ENCODE results near the gene KRT34. TPM values are rescaled to one million over a fixed set of nuclear protein-coding genes. Genes with fewer than 3 reads are reported as not detected.
"Not testable (repeated sequence)": the region's sequence is repeated elsewhere in the genome, so short reads cannot be mapped to it uniquely, and the experiment has no call there.

Gene KRT34
- total RNA-seq, 1 experiment from 2014 or later, result not detected

DNA sequence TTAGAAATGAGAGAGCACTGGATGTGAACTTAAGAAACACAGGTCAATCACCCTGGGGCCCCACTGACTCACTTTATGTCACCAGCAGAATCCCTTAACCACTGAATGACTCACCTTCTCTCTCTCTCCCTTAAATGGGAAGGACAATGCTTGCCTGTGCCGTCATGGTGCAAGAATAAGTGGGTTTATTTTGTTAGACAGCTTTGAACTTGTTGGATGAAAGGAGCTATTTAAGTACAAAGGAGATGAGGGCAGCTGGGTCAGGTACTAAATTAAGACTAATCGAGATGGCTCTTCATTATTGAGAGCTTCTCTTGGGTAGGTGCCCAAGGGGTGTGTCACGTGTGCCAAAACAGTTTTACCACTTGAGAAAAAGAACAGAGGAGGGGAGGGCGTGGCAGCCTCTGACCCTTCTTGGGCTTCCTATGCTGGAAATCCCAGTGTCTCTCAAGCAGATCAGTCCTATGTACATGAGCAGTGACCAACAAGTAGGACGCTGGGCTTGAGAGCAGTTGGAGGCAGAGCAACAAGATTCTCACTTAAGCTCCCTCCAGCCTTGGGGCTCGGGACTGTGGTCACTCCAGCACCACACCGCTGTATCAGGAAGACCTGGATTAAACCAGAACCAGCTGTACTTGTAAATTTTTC, 22.0 kb upstream of the KRT34 start:
- peak; percentile 47 for DNase-seq (ENCODE audit: low spot score)

DNA sequence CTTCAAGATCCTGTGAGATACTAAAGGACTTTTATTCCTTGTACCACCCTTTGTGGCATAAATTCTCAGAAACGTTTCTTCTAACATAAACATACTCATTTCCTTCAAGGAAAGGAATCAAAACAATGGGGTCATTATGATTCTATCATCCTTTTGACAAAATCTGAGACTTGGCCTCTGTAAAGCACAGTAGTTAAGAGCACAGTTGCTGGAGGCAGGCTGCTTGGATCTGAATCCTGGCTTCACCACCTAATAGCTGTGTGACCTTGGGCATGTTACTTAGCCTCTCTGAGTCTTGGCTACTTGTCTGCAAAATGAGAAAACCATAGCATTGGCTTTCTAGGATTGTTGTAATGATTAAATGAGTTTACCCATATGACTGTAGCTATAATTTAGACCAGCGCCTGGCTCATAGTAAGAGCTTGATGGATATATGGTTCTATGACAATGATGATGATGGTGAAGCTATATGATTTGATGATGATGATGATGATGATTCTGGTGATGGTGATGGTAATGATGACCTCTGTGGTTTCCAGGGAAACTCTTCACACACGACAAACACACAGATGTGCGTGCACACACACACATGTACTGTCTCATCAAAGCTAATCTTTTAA, 21.4 kb upstream of the KRT34 start:
- DNase-seq (ENCODE audit: low spot score), result no peak

DNA sequence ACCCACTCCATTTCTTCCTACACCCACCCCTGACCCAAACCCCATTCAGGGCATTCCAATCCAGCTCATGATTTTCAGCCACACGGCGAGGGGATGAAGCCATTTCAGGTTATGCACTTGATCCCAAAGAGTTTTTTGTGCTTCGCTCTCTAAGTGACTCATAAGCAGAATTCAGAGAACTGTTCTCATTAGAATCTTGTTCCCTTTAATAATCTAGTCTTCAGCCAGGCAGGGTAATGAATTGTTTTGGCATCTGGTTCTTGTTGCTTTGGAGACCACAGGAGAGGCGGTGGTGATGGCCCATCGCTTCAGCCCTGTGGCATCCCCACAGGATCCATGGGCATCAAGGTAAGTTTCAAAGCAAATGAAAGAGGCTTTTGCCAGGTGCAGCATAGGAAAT, 20.1 kb upstream of the KRT34 start:
- DNase-seq (ENCODE audit: low spot score), result no peak

DNA sequence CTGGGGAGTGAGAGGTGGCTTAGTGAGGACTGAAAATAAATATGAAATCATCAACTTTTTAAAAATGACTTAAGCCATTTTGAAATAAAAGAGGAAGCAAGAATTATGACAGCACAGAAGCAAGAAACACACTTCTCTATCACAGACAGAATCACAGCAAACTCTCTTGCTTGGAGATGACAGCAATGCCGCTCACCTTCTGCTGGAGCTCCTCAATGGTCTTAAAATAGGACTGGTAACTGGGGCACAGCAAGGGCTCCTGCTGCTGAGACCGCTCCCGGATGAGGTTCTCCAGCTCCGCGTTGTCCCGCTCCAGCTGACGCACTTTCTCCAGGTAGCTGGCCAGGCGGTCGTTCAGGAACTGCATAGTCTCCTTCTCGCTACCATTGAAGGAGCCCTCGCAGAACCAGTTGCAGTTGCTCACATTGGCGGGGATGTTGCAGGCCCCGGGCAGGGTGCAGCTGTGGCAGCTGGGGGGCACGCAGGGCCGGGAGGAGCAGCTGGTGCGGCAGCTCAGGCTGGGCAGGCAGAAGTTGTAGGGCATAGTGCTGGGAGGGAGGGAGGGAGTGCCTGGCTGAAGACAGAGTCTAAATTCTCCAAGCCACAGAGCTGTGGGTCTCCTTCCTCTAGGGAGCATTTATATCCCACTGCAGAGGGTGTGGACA, 15.0 kb upstream of the KRT34 start, which contains the start of gene KRT31:
Gene KRT31, minus strand, starts transcription at position 613 of the 665 bp plus-strand sequence. Its CDS starts 69 bp downstream, at position 544.
- no peak for DNase-seq (ENCODE audit: low spot score)

DNA sequence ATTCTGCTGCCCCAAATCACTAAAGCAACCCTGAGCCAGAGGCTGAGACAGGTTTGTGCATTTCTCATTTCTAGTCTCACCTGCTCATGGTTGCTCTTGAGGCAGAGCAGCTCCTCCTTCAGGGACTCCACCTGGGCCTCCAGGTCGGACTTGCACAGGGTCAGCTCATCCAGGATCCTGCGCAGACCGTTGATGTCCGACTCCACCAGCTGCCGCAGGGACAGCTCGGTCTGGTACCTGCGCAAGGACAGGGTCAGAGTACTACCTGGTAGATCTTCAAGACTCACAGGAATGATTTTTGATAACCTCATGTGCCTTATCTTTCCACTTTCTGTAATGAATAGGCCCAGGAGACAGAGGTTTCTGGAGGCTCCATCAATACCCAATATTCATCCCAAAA, 14.2 kb upstream of the KRT34 start:
- DNase-seq (ENCODE audit: low spot score), result no peak

DNA sequence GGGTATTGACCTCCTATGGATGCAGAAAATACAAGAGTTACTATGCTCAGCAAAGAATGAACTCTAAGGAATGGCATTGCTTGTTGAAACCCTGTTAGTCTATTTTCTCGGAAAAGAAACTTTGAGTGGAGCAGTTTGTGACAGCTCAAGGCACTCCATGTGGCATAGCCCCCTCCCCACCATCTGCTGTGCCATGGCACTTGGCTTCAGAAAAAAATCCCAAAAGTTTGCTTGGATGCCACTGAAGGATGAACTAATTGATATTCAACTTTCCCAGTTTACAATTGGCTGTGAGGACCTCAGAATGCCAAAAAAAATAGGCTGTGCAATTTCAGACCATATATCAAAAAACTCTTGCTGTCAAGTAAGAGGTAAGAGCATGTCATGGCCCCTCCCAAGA, 13.5 kb upstream of the KRT34 start:
- no peak for DNase-seq (ENCODE audit: low spot score)

DNA sequence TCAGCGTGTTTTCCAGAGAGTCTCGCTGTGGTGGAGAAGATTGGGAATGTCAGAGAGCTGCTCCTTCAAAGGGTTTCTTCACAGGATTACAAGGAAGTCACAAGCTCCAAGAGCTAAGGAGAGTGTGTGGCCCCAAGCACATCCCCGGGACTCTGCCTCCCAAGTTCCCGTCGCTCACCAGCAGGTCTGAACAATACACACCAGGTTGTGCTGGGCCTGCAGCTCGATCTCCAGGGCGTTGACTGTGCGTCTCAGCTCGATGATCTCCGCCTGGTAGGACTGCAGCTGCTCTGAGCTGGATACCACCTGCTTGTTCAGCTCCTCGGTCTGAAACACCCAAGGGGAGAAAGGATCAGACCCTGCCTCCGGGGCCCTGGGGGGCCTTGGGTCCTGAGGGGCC, 12.9 kb upstream of the KRT34 start:
- DNase-seq (ENCODE audit: low spot score), result not testable (repeated sequence)

DNA sequence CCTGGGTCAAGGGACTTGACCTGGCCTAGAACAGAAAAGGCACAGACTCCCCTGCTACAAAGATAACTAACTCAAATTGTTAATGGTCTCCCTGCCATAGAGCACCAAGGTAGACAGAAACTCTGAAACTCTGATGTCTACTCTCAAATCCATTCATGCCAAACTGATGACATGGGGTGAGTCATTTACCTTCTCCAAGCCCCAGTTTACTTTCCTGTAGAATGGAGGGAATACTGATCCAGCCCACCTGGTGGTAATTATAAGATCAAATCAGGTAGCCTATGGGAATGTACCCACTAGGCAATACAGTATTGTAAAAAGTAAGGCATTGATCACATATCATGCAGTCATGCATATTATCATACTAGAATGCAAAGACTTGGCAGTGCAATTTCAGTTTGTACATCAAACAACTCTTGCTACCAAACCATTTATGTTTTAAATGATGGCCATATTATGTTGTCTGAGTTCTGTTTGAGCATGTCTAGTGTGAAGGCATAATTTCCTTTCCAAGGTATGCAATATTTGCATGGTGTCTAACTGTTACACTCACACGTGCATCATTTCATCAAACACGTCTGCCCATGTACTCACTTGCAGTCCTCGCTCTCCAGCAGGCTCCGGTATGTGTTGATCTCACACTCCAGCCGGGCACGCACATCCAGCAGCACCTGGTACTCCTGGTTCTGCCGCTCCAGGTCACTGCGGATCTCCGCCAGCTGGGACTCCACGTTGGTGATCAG, 12.3 kb upstream of the KRT34 start:
- DNase-seq (ENCODE audit: low spot score), result no peak

DNA sequence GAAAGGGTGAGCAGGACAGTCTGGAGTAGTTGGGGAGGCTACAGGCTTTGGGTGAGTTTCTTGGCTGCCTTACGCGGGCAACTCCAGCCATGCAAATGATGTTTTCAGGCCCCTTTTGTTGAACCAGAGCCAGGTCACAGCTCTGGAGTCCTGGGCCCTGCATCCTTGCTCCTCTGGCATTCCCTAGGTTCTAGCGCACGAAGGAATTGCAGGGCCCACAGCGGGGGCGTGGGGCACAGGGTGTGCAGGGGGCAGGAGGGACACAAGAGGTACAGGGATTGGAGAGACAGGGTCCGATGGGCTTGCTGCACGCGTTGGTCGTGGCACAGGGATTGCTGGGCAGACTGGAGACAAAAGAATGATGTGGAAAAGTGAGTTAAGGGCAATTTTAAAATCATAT, 11.7 kb upstream of the KRT34 start:
- DNase-seq (ENCODE audit: low spot score), result no peak

DNA sequence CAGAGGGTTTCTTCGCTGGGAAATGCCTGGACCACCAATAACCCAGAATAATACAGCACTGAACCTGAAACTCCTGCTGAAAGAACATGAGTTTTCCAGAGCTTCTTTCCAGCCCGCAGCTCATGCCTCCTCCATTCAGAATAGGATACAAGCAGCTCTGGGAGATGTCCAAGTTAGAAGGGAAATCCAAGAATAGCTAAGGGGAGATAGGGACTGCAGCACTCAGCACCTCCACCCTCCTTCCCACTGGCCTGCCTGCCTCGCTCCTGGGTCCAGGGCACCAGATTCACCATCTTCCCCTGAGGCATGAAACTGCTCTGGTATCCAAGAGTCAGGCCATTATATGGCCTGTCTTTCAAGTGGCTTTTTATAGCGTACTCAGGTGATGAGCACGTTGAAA, 11.2 kb upstream of the KRT34 start:
- no peak for DNase-seq (ENCODE audit: low spot score)

DNA sequence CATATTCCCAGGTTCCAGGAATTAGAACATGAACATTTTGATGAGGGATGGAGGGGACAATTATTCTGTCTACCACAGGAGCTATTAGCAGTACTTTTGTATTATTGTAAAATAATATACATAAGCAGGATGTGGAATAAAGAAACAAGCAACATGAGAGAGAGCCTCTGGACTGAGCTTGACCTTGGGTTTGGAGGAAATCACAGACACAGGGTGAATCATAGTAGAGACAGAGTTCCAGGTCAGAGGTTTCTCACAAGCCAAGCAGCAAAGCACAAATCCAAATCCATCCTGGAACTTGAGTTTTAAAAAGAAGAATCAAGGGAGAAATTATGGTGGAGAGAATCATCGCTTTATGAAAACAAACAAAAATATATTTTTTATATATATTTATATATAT, 10.2 kb upstream of the KRT34 start:
- no peak for DNase-seq (ENCODE audit: low spot score)

DNA sequence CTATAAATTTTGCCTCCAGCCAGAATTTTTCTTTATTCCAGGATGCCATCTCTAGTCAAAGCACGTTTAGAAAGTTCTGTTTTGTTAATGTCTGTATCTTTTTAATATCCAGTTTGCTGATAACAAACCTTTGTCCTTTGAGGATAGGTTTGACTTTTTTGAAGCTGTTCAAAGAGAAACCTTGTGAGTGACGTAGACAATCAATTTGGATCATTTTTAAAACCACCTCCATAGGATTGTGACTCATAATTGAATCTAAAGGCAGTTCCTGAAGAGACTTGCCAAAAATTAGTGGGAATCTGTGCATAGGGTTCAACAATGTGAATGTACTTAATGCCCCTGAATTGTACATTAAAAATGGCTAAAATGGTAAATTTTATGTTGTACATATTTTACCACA, 9.4 kb upstream of the KRT34 start:
- DNase-seq (ENCODE audit: low spot score), result no peak

DNA sequence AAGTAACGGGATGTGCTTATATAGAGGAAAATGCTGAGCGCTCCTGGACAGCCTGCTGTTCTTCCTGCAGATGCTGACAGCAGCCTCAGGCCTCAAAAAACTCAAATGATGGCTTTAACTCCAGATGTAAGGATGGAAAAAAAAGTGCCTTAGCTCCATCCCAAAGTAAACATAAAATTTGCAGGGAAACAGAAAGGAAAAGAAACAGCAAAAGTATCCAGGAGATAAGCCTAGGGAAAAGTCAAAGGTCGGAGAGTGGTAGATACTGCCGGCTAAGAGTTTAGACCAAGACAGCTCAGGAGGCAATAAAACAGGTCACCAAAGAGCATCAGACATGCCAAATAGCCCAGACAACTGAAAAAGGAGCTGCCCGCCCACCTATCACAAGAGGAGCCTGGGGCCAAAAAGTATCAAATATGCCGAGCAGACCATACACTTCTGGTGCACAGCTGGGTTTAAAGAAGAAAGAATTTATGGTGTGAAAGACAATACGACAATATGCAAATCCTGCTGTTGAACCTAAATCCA, 8.4 kb upstream of the KRT34 start:
- DNase-seq (ENCODE audit: low spot score), result no peak

DNA sequence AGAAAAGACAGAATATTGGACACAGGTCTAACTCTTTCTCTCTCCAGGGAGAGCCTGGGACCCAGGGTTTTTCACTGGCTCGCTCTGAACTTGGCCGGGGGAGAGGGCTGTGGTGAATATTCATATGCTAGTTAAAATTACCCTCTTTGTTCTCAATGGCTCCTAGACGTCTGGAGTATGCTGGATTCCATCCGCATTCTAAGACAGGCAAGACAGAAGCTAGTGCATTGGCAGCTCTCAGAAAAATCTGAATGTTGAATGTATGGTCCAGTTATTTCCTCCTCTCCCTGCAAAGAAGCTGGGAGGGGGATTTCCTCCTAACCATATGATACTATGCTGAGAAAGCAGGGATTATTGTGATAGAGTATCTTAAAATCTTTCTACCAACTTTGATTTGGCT, 5.6 kb upstream of the KRT34 start:
- DNase-seq (ENCODE audit: low spot score), result no peak

DNA sequence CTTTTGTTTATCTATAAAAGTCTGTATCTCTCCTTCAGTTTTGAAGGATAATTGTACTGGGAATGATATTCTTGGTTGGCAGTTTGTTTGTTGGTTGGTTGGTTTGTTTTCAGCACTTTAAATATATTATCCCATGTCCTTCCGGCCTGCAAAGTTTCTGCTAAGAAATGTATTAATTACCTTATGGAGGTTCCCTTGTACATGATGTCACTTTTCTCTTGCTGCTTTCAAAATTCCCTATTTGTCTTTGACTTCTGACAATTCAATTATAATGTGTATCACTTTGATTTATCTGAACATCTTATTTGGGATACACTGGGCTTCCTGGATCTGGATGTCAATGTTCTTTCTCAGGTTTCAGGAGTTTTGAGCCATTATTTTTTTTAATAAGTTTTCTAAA, 4.1 kb upstream of the KRT34 start:
- no peak for DNase-seq (ENCODE audit: low spot score)

DNA sequence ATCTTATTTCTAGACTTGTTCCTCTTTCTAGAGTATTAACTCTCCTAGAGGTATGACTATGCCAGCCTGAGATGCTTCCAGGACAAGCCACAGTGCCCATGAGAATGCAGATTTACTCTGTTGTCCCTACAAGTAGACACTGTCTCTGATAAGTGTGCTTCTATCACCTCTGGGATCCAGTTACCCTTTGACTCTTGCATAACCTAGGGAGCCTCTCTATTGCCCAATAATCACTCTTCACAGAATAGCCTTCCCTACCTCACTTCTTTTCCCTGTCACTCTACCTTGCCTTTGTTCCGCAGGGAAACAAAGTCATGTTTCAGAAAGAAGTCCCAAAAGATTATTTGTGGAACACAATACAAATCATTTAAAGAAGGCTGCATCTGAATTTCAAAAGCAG, 1.6 kb upstream of the KRT34 start:
- DNase-seq (ENCODE audit: low spot score), result no peak

DNA sequence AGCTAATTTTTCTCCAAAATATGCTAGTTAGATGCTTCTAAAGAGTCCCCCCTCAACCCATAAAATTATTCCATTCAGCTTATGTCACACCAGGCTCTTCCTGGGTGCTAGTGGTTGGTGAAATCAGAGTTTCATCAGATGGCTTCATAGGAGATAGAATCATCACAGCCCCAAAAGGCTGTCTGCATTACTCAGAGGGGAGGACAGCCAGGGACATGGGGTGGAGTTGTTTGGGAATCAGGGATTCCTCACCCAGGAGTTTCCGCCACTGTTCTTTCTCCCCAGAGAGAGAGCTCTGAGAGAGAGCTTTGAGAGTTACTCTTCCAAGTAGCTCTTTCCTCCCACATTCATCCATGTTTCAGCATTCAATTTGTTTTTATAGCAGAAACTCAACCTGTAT, 288 bp upstream of the KRT34 start:
- DNase-seq (ENCODE audit: low spot score), result no peak

DNA sequence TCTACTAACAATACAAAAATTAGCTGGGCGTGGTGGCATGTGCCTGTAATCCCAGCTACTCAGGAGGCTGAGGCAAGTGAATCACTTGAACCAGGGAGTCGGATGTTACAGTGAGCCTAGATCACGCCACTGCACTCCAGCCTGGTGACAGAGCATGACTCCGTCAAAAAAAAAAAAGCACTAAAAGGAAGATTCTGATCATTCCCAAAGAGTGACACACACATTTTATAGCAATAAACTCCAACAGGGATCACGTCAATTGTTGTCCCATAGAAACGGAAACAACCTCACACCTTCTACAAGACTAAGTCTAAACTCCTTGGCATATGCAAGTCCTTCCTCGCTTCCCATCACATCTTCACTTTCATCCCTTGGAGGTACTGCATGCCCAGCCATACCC, 2.0 kb downstream of the KRT34 start:
- DNase-seq (ENCODE audit: low spot score), result not testable (repeated sequence)

DNA sequence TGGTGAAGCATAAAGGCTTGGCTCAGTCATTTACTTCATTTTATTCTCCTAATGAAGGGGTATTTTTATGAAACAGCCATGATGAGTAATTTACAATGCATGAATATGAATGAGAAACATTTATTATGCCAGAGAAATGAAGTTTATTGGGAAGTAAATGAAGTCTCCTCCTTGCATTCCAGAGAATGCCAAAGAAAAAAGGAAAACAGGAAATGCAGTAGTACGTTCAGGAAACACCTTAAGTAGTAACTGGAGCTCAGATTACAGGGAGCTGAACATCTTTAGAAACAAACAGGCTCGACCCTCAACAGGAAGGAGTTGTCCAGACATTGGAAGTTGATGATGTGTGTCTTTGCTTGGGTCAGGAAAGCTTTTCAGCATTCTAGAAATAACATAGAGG, 4.6 kb downstream of the KRT34 start:
- DNase-seq (ENCODE audit: low spot score), result no peak

DNA sequence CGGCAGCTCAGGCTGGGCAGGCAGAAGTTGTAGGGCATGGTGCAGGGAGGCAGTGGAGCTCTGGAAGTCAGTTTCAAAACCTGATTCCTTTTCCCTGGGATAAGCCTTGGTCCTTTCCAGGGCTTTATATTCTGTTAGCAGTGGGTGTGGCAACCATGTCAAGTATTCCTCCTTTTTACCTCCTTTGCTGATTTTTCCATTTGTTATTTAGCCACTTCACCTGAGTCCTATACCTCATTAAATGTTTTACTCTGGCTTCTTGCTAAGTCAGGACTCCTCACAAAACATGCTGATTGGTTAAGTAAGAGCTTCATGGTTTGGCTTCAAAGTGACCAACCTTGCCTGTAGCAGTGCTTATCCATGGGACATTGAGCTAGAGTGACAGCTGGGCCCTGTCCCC, 12.4 kb downstream of the KRT34 start, which contains the start of gene KRT33B:
Gene KRT33B, minus strand, starts transcription at position 101 of the 400 bp plus-strand sequence. Its CDS starts 63 bp downstream, at position 38.
- no peak for DNase-seq (ENCODE audit: low spot score)

DNA sequence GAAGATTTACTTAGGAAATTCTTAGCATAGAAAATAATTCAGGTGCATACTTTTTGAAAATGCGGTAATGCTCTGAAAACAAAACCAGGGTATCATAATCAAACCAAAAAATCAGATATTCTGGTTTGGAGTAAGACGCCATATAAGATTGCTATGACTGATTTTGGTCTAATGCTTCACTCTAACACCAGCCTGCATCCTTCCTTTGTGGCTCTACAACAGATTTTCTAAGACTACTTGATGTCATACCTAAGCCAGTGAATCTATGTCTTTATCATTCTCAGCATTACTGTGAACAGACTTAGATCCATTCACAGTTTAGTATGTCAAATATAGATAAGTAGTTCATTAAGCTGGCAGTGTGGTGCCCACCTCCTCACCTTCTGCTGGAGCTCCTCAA, 13.1 kb downstream of the KRT34 start:
- DNase-seq (ENCODE audit: low spot score), result no peak

Data from HT-29 (cell line).